SH-SY5Y (cell line): ENCODE measurements around the gene ASZ1.

ENCODE experiments used
- GATA2 ChIP-seq: IDR thresholded peaks from 2 replicates; pipeline ENCODE4 v1.6.1; 2011; ENCODE audit warnings: mild to moderate bottlenecking, low read depth, low read length
- GATA3 ChIP-seq: IDR thresholded peaks from 2 replicates; pipeline ENCODE4 v1.6.1; 2011; ENCODE audit warnings: low read depth, mild to moderate bottlenecking, low read length, moderate library complexity

- no peak for TF ChIP-seq GATA2
- no peak for TF ChIP-seq GATA3
Observed at GRCh38 chr7:117322741-117323304, 104.5 kb downstream of the ASZ1 start, which contains the start of gene WNT2.
